Fibroblast of peridontal ligament (primary cell): ENCODE results near the gene ST6GALNAC5.

Experiments used
- DNase-seq: peaks from one replicate; pipeline ENCODE4 v3.0.0-alpha.2; 2010; ENCODE audit errors: extremely low read depth

The ST6GALNAC5 gene

DNA sequence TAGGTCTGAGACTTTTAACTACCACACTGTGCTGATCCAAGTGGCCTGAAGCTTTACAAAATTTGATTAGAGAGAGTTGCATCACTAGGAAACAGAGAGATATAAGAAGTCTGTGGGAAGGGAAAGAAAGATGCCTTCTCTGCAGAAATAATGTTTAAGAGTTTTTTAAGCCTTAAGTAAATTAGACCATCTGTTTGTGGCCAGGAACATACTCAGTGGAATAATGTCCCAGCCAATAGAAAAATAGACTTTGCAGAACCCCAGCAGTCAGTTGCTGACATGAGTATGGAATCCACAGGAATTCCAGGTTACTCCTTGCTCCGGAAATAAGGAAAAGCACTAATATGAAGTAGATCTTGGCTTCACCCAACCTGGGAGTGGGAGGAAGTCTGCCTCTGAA, 144.8 kb downstream of the ST6GALNAC5 start:
- peak; percentile 46 for DNase-seq

GRCh38 chr1:77014073-77014788, 147.0 kb downstream of the ST6GALNAC5 start:
- no peak for DNase-seq

- no peak for DNase-seq
Observed at GRCh38 chr1:77015748-77016341, 148.6 kb downstream of the ST6GALNAC5 start.

DNA sequence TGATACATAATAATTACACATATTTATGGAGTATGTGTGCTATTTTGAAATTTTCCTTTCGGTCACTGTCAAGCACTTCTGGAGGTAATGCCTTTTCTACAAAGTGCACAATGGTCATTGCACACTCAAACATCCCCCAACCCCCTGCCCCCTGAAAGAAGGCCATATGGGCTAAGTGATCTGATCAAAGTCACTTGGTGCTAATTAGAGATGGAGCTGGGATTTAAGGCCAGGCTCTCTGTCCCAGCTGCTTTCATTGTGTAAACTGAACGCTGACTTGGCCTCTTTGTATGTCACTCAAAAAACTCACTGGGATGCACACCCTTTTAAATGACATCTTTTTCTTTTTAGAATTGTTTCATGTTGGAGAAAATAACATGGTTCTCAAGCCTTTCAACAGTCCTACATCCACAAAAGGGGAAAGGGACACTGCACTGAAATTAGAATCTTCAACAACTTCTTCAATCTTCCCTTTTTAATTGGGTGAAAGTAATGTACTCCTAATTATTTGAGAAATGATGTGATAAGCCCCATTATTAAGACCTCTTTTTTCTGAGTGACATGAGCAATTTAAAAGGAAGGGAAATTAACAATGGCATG, 149.2 kb downstream of the ST6GALNAC5 start:
- no peak for DNase-seq

- no peak for DNase-seq
Observed at GRCh38 chr1:77018311-77018710, 151.0 kb downstream of the ST6GALNAC5 start.

GRCh38 chr1:77018761-77019160, 151.5 kb downstream of the ST6GALNAC5 start:
- DNase-seq = no peak

GRCh38 chr1:77021732-77022131, 154.5 kb downstream of the ST6GALNAC5 start:
- no peak for DNase-seq

GRCh38 chr1:77024500-77024899, 157.2 kb downstream of the ST6GALNAC5 start:
- no peak for DNase-seq

GRCh38 chr1:77025599-77025998, 158.3 kb downstream of the ST6GALNAC5 start:
- DNase-seq = no peak

DNA sequence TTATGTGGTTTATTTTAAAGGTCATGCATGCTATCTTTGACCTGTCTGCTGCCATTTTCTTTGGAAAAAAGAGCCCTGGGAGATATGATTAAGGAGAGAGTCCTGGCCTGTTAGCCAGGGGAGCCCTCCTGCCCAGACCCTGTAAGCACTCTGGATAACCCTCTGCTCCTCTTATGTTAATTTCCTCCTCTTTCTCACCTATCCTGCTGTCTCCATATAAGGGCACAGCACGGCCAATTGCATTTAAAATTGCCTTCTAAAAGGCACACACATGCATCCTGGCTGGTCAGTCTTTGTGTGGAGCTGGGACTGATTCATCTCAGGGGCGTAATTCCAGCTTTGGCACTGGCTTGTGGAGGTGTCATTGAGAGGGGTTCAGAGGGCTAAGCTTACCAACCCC, 158.9 kb downstream of the ST6GALNAC5 start:
- no peak for DNase-seq

- DNase-seq = no peak
Observed at GRCh38 chr1:77026640-77027039, 159.4 kb downstream of the ST6GALNAC5 start.

GRCh38 chr1:77027847-77028246, 160.6 kb downstream of the ST6GALNAC5 start:
- no peak for DNase-seq

GRCh38 chr1:77030401-77031105, 163.3 kb downstream of the ST6GALNAC5 start:
- peak; percentile 66 for DNase-seq

DNA sequence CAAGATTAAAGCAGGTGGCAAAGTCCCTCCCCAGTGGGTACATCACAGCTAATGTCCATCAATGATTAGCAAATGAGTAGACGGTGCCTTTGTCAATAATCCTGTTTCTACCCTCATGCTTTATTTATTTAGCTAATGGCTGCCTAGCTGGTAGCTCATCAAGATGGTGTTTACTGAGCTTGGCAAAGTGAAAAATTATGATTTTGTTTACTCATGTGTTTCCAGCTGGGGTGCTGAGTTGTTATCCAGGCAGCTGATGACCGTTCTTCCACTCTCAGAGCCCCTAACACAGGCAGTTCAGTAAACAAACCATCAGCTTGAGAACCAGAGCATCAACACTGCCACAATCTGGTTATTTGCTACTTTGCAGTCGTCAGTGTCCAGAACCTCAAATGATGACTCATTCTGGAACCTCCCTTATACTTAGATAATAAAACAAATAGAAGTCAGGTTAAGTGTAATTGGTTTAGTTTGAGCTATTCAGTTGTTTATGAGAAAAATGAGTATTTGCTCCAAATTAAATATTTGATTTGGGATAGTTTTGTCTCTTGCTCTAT, 163.9 kb downstream of the ST6GALNAC5 start:
- DNase-seq = peak; percentile 67

- DNase-seq = peak; percentile 54
Observed at GRCh38 chr1:77036560-77036959, 169.3 kb downstream of the ST6GALNAC5 start.

DNA sequence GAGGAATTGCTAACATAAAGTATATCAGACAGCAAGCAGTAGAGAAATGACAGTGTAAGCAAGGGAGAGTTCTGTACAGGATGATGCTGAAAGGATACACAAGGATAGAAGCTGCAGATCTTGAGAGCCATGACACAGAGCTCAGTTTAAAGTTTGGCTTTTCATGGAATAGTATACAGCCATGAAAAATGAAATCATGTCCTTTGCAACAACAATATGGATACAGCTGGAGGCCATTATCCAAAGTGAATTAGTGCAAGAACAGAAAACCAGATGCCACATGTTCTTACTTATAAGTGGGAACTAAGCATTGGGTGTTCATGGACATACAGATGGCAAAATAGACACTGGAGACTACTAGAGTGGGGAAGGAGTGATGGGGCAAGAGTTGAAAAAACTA, 169.8 kb downstream of the ST6GALNAC5 start:
- DNase-seq = no peak

DNA sequence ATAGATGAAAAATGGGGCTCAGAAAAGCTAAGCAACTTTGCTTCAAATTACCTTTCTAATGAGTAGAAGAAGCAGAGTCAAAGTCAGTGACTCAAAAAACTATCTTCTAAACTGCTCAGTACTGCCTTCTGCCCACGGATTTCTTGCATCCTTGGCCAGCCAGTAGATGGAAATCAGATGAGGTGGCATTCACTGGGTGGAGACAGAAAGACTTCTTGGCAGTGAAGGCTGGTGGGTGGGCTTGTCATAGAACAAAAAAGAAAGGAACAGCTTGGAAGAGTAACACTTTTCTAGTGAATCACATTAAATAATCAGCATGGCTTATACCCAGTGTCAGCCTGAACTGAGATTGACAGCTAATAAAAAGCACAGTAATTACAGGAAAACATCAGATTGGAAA, 170.7 kb downstream of the ST6GALNAC5 start:
- no peak for DNase-seq

GRCh38 chr1:77039111-77039510, 171.8 kb downstream of the ST6GALNAC5 start:
- DNase-seq = no peak

DNA sequence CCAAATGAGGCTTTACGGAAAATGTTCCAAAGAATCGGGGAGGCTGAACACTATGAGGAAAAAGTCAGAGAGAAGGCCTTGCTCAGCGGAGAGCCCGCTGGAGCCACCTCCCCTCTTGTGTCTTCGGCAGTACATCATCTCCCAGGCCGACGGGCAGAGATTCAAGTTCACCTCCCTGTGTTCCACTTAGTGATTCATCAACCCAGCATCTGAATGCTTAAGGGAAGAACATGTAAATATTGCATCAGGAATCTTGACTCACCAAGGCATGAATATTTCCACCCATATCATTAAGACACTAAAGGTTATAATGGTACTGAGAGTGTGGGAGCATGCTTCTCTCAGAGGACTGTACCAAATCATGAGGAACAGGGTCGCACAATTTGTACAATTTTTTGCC, 172.5 kb downstream of the ST6GALNAC5 start:
- DNase-seq = peak; percentile 96

GRCh38 chr1:77040826-77041225, 173.5 kb downstream of the ST6GALNAC5 start:
- no peak for DNase-seq

- no peak for DNase-seq
Observed at GRCh38 chr1:77044133-77044849, 177.0 kb downstream of the ST6GALNAC5 start.

DNA sequence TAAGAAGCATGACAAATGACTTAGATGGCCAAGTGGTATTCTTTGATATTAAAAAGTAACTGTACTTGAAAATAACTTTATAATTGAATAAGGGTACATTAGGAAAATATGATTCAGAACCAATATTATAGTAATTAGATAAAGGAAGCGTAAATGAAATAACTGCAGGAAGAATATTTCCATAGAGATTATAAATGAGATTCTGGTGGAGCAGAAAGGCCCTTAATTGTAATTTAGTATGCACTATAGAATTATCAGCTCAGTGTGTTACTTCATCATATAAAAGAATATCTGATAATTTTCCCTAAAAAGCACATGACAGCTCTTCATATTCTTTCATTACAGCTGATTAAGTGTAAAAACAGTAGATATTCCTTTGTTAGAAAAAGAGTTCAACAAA, 180.3 kb downstream of the ST6GALNAC5 start:
- DNase-seq = no peak
